H1 (cell line): ENCODE results near the gene GGCX. TPM values are rescaled to one million over a fixed set of nuclear protein-coding genes. Genes with fewer than 3 reads are reported as not detected.

Experiments used
- FOSL1 ChIP-seq: IDR thresholded peaks from 2 replicates; pipeline ENCODE4 v1.6.1; 2011; ENCODE audit warnings: mild to moderate bottlenecking, low read depth, low read length, moderate library complexity; ENCODE audit not compliant: insufficient read depth
- KDM5A ChIP-seq: fragments of 200-600 bp; IDR thresholded peaks from 2 replicates; pipeline ENCODE4 v1.7.1; 2012; ENCODE audit warnings: mild to moderate bottlenecking, low read length, inconsistent platforms, mixed read lengths
- TCF12 ChIP-seq: IDR thresholded peaks from 2 replicates; pipeline ENCODE4 v1.6.1; 2011; ENCODE audit warnings: low read depth, mild to moderate bottlenecking, low read length
- polyA plus RNA-seq, 7 experiments: library from polyadenylated mRNA; depleted of rRNA in 3 of 7; stranded (reverse) in 5 of 7; unstranded in 2 of 7; fragments of >200 nt in 5 of 7; fragments of 200-250 nt in 2 of 7; gene quantifications; 1 replicate in 5 of 7; 2 replicates in 1 of 7; 4 replicates in 1 of 7; pipeline versions ENCODE4 v1.2.1 to v1.2.3, GENCODE V29; 2011 to 2013; ENCODE audit warnings: missing spikeins in 2 of 7, mixed read lengths in 2 of 7
- total RNA-seq: library from RNA; stranded (reverse); fragmentation: NEBNext Ultra II Directional; extraction: Animal tissue kit (Norgen Biotek cat#: 25700); gene quantifications from 2 replicates; pipeline ENCODE4 v1.2.1, GENCODE V29; 2021

The GGCX gene
- total and polyA plus RNA-seq, 2 of the 8 experiments (the other 6 are each of a cell fraction or from before 2014, with no cell fraction given): 29.4 to 33.8 TPM

GRCh38 chr2:85600235-85600575, 38.9 kb upstream of the GGCX start (continued):
- TF ChIP-seq FOSL1 (no peak), KDM5A (no peak), TCF12 (no peak)
